HG03066 (cell line): ENCODE data around the gene MBP.

Source experiments
- ATAC-seq: cut with Tn5 transposase; IDR thresholded peaks from one replicate; pipeline ENCODE4 v1.9.1; 2021; ENCODE audit warnings: low read depth; ENCODE audit not compliant: unreplicated experiment

Gene MBP

DNA sequence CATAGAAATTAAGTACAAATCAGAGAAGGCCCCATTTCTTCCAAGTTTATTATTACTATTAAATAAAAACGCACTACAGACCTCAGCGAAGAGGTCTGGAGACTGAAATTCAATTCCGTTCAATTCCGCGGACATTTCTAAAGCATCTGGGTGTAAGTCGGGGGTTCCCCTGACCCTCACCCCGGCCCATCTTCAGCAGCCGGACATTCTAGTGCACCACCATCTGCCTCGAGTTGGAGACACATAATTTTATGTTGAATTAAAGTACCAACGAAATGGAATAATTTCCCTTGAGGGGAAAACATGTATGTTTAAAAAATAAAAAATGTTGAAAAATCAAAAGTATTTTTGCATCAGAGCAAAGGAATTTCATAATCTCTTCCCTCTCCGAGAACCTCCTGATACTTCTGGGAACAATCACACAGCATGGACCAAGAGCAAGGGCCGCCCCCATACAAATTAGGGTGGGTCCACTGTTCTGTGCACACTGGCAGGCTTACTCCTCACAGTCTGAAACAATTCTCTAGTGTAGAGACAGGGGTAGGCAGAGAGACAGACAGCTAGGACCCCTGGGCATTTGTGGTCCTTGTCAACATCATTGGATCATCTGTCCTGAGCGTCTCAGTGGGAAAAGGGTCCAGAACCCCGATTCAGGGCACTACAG is 29.3 kb downstream of the MBP start:
- ATAC-seq: no peak

DNA sequence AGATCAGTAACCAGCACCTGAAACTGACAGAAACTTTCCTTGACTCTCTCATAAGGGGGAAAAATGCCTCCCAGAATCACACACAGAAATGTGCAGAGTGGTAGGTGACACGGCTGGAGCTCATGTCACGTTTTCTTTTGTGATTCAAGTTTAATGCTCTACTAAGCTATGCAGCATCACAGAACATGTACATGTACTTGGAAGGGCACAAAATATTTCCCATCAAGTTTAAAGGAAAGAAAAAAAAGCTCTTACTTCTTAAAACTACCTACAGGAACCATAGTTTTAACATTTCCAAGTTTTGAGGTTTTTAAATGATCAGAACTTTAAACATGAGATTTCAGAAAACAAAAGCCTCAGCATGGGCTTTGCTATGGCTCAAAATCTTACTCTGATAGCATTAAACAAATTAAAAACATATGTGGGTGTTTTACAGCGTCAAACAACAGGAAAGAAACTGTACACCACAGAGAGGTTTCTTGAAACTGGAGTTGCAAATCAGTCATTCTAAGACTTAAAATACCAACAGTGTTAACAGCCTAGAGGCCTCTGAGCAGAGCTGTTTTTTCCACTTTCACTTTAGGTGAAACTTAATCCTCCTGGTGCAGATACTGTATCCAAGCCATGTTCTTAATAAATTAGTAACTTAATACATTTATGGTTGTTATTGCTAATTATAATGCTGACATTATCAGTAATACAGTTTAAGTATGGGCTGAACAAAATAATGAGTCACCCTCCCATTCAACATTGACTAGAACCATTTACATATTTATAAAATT is 30.1 kb downstream of the MBP start:
- peak; percentile 76 for ATAC-seq

DNA sequence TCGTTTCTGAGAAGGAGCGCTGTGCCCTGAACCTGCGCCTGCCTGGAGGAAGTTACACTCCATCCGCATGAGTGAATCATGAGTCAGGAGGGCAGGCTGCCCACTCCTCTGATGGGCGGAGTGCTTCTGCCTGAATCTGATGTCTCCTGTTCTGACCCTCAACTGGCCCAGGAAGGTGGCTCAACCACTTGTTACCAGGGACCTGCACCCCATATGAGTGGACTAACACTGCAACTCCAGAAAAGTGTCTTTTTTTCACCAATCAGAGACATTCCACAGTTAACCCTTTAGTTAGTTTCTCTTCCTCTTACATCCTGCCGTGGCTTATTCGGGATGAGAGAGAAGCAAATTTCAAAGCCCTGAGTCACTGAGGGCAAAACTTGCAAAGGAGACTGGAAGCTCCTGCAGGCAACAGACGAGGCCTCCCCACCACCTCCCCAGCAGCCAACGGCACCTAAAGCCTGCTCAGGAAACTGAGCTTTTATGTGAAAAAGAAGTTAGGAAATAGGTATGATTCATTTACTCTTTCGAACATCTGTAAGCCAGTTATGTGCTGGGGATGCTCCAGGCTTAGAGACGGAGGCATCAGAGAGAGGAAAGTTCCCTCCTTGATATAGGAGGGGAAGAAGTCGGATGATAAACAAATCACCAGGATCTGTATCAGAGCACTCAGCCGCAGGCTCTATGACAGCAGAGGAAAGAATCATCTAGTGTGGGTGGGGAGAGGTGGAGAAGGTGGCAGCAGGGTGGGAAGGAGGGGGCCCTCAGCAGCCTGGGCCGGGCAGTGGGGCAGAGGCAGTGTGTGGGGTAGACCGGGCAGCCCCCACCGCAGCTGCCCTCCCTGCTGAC is 30.9 kb downstream of the MBP start:
- ATAC-seq: peak; percentile 40

DNA sequence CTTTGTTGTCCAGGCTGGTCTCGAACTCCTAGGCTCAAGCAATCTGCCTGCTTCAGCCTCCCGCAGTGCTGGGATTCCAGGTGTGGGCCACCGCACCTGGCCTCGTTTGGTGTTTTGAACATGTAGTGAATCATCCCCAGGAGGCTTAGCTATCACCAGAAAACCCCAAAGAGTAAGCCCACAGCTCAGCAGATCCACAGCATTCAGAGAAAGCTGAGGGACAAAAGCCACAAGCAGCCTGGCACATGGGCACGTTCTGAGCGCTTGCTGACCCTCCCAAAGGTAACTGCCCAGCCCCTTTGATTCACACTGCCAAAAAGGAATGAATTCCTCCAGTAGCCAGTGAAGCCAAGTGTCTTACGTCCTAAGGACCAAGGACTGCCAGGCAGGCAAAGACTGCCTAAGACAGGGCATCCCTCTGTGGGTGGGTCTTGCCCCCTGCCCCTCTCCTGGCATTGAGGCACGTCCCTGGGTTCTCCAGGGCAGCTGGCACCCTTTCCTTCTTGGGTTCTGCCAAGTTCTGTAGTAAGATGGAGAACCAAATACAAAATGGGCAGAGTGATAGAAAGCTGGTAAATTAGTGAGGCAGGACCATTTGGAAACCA is 31.7 kb downstream of the MBP start:
- no peak for ATAC-seq

DNA sequence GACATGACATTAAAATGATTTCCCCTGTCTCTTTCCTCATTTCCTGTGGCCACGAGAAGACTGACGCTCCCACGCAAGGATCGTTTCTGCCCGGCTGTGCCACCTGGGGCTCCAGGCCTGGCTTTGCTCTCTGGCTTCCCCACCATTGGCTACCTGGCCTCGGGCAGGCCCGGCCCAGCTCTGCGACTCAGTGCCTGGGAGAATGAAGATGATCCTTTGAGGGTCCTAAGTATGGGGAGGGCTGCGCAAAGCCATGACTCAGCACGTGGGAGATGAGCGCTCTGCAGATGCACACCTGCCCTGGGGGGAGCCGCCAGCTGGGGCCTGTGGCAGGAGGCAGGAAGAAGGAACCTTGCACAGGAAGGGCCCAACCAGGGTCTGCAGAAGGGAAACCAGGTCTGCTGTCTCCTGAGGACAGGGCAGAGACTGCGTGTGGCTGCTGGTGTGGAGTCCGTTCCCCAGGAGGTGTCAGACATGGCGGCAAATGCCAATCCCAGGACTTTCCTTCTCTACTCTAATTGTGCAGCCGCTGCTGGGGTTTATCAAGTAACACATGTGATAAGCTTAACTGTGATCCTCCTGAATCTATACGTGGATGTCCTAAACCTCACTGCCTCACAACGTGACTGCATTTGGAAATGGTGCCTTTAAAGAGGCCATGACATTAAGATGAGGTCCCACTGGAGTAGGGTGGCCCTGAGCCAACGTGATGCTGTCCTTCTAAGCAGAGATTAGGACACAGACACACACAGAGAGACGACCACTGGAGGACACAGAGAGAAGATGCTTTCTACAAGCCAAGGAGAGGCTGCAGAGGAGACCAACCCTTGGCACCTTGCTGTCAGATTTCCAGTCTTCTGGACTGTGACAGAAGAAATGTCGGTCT is 32.9 kb downstream of the MBP start:
- ATAC-seq: no peak

DNA sequence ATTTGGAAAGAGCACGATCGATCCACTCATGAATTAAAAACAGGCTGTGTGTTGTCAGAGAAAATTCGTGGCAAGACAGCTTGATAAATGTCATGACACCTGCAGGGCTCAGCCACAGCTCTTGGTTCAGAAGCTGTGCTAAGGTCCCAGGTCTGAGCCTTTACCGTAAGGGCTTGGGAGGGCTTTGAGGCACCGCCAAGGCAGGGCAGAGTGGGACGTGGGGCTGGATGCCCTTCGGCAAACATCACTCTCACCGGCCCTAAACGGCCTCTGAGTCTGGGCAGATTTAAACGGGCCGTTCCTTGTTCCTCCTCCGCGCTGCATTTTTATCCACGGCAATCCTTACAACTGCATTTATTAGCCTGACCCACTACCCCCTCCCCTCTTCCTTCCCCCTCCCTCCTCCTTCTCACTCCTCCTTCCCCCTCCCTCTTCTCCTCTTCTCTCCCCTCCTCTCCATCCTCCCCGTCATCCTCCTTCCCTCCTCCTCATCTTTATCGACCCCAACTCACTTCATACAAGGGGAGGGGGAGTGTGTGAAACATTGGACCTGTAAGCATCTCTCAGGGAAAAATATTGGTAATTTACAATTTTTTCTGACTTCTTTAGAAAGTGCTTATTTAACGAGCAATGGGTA is 33.9 kb downstream of the MBP start:
- ATAC-seq: no peak

DNA sequence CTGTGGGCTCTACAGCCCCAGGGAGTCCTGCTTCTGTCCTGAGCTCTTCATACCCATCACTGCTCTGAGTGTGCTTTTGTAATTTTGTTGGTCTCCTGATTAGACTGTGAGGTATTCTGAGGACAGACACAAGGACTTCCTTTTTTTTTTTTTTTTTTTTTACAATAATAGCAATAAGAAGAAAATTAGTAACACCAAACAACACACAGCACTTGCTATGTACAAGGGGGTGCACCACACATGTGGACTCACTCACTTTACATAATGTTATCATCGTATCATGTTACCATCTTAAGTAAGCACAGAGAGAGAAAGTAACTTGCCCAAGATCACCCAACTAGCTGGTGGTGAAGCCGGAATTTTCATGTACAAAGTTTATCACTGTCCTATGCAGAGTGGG is 34.6 kb downstream of the MBP start:
- no peak for ATAC-seq

DNA sequence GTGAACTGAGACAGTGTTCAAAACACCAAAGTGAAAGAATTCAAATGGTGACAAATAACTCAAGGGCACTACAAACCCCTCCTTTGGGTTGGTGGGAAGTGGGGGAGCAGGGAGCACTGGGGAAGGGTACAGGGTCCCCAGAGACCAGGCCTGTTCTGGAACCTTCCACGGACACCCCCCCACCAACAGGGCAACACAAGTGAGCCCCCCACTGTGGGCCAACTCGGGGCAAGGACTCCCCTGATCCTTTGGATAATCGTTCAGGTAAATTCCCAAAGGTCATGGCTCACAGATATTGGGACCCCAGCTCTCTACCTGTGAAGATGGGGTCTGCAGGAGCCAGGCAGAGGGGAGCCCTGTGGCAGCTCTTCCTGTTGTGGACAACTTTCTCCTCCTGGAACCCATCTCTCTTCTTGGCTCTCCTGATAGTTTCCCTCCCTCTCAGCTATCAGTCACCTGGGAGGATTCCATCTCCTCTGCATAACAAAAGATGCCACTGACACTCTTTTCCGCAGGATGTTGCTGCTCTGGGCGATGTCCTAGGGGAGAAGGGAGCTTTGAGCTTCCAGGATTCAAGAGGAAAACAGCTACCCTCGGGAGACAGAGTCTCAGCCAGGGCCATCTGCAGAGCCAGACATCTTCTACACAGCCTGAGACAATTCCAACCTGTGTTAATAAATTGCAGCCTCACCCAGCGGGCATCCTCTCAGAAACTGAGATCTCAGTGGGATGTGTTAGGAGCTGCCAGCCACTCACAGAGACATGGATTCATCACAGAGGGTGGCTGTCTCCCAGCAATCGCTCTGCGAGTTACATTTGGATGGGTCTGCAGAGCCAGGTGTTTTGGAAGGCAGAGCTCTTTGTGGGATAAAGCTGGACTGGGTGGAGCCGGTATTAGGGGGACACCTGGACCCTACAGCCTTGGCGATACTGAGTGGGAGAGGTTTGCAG is 35.4 kb downstream of the MBP start:
- ATAC-seq: no peak

DNA sequence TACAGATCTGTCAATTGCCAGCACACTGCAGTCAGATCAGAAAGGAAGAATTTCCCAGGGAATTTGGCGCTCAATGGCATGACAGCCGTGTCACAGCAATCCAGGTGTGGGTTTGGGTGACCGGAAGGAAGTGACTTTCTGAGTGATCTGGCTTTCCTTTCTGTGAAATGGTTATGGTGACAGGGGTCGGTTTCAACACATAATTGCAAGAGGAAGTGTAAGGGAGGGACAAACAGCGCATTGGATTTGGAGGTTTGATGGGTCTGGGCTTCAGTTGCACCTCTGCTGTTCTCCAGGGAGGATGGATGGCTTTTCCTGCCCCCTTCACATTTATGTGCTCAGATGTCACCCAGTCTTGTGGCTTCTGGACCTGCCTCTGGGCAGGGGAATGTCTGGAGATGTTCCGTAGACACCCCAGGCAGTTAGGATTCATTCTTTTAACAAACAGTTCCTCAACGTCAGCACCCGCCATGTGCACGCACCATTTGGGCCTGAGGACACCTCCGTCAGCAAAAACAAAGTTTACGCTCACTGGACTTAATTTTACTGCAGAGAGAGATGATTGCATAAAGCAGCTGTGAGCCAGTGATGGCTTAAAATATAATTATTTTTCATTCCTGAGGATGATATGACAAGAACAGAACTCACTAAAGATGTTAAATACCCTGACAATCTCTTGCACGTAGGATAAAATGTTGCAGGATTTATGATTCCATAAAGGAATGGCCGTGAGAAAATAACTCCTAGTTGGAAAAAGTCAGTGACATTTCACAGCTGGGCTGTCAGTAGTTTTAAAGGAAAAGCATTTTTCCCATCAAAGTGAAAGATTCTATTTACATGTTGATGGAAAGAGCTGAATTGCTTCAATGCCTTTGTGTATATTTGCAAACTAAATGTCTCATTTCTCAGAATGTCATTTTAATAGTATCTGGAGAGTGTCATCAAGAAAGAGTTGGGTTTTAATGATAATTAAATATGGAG is 36.9 kb downstream of the MBP start:
- no peak for ATAC-seq

DNA sequence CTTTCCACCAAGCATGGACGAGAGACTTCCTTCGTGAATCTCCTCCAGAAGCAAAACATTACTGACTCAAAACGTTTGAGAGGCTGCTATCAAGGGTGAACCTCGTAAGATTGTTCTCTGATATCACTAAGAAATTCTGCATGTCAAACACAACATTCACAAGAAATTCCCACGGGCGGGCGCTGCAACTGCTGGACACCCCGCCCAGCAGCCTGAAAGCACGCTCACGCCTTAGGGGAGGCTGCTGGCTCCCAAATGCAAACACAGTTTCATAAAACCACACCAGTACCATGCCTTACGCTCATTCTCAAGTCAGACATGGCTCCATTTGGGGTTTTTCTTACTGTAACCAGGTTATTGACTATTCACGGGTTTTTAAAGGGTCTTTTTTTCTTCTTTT is 39.0 kb downstream of the MBP start:
- ATAC-seq: no peak

DNA sequence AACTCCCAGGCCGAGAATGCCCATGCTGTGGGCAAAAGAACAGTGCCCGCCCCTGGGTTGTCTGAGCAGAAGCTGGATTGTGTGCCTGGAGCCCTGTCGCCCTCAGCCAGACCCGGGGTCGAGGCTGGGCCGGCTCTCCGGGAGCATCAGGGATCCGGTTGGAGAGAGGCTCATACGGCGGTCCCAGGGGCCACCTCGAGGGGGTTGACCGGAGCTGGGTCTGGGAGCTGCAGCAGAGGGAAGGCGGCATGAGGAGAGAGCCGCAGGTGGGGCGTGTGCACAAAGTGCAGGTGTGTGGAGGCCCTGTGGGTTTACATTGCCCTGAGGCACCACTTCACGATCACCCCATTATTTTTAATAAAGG is 39.5 kb downstream of the MBP start:
- ATAC-seq: no peak

DNA sequence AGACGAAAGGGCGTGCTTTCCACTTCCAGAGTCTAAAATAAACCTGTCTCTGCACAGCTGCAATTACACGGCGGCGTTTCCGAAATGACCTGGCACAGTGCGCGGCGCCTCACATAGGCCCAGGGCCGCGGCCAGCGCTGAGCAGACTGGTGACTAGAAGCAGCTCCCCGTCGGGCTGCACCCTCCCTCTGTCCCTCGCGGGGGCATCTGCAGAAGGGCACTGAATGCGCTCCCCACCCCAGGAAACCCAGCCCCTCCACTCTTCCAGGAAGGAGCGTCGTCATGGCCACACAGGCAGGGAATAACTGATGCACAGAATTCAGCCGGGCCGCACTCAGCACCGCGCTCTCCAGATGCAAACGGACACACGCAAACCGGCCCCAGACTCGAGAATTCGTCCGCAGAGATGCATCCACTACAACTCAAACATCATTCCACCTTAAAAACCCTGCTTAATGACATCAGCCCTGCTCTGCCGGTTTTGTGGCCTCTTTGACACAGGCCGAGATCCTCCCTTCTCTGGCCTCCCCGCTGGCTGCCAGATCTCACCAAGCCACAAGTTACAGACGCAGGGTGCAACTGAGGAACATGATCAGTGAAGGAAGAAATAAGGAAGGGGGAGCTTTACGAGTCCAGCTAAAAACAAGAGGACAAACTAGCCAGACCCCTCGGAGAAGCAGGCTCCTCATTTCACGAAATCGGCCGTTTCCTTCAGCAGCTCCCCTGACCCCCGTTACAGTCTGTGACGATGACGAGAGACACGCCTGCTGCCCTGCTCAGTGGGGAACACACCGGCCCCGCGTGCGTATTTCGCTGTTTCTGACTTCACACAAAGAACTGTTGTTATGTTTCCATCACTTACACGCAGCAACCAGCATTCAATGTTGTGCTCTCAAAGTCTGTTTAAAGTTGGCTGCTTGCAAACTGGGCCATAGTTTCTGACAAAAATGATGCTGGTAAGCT is 40.2 kb downstream of the MBP start:
- ATAC-seq: no peak

DNA sequence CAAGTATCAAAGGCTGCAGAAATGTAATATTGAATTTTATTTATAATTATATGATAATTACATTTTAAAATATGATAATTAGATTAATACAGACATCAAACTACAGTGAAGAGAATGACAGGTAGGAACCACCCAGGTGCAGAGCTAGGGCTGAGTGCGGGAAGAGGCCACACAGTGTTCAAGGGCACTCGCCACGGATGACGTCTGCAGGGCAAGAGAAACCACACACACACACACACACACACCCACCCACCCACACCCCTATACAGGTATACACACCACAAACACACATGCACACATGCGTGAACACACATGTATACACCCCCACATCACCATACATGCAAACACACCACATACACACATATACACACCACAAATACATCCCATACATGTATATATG is 41.2 kb downstream of the MBP start:
- no peak for ATAC-seq

DNA sequence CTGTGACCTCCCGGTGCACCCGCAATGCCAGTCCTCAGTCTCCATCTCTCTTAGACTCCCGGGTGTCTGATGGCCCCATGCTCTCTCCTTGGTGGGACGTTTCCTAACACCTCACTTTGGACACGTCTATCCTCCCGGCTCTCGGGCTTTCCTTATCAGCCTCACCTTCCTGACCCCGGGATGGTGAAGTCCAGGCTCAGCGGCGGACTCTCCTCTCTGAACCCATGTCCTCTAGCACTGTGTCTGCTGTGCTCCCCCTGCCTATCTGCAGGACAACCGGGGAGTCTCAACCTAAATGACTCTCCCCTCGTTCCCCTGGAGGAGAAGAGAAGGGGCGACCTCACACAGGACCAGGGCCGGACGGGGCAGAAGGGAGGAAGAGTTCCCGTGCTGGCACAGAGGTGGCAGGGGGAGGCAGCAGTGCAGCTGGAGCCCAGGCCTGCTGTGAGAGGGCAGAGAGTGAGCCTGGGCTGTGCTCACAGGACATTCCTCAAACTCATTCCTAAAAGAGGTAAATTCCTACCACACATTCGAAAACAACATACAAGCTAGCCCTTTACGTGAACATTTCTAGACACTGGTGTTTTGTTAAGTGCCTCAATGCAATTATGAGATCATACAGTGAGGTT is 41.9 kb downstream of the MBP start:
- ATAC-seq: no peak

DNA sequence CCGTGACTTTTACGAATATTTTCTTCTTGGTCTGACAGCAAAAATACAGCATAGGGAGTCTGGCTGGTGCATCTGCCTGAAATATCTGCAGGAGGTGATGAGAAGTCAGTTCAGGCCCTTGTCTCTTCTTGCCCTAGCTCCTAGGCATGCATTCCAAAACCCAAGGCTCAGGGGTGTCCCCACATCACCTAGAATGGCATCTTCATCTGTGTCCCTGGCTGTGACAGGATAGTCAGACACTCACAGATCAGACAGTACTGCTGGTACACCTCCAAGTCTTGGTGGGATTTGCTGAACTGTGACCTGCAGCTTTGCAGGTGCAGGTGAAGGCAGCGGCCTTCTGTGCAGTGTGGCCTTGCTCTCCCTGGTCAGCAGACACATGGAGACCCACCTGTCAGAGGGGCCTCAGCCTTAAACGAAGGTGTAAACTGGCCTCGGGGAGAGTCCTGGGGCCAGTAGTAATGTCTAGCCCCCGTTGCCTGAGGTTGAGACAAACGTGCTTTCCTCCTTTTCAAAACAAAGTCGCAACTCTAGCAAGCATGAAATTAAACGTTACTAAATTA is 42.8 kb downstream of the MBP start:
- no peak for ATAC-seq
